Activated CD4-positive, alpha-beta T cell treated with anti-CD3 and anti-CD28 coated beads for 24 hours (primary cell): ENCODE data around the gene OTUD5.

Experiments used
- DNase-seq, 2 donors: peaks; one replicate each; pipeline ENCODE4 v3.0.0-alpha.2; 2020; ENCODE audit warnings: low read depth in 2 of 2

Gene OTUD5

DNA sequence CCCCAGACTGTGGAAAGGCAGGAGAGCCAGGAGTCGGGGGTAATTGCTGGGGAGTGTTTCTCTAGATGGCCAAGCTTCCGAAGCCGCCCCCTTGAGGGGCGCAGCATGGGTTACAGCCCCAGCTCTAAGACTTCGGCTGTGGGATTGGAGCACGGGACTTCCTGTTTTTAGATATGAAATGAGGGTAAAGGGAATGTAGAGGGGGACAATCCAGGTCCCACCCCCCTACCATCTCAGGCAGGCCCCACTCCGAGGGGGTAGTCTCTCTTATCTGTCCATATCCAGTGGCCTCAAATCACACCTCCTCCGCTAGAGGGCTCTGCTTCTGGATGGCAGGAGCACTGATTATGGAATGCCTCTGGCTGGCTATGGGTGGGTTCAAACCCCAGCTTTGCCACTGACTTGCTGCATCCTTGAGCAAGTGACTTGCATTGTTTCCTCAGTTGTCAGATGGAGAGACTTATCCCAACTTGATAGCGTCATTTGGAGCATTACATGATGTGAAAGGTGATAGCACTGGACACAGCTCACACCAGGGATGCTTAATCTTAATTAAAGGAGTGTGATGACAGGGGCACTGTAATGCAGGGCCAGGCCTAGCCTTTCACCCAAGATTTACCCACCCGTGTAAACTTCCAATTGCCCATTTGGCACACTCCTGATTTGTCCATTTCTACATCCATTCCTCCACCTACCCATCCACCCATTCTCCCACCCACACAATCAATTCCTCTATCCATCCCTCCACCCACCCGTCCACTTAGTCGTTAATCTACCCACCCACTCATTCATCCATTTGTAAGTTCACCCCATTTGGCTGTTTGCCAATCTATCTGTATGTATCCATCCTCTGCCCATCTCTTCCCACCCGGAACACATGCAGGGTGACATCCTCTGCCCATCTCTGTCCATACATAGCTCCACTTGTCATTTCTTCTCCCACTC, 15.1 kb upstream of the OTUD5 start:
- peak in 1 of 2 donors; percentile 15 for DNase-seq

GRCh38 chrX:48971249-48972219, 14.1 kb upstream of the OTUD5 start, which contains the start of gene KCND1:
TSS of gene KCND1 (minus strand) at chrX:48971844. CDS start at chrX:48970271, 1,573 bp downstream.
- DNase-seq, result peak in 1 of 2 donors; percentile 3

- no peak for DNase-seq
These were observed 12.1 kb upstream of the OTUD5 start for GRCh38 chrX:48969471-48969870.

- DNase-seq, result no peak
These were observed 11.0 kb upstream of the OTUD5 start for GRCh38 chrX:48968377-48968776.

DNA sequence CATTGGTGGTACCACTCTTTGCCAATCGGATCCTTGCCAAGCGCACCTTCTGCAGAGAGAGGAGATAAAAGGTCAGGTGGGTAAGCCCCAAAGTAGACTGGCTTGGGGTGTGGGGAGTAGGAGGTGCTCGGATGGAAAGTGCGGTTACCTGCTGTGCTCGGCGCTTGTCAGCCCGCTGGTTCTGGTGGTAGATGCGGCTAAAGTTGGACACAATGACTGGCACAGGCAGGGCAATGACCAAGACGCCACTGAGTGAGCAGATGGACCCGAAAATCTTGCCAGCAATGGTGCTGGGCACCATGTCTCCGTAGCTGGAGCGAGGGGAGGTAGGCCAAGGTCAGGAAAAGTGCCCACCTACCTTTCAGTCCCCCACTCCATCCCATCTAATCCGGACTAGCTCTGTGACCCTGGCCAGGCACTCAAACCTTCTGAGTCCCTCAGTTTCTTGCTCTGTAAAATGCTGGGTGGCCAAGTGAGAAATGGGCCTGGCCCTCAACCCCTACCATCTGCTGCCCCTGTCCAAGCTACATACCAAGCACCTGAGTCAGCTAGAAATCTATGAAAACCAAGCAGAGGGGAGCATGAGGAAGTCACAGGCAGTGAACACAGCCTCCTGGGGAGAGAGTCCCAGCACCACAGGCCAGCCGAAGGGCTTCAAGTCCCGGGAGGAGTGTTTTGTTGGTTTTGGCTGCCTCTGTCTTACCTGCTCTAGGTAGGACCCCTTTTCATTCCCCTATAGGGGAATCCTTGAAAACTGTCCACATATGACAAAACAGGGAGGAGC, 9.6 kb upstream of the OTUD5 start:
- no peak for DNase-seq

DNA sequence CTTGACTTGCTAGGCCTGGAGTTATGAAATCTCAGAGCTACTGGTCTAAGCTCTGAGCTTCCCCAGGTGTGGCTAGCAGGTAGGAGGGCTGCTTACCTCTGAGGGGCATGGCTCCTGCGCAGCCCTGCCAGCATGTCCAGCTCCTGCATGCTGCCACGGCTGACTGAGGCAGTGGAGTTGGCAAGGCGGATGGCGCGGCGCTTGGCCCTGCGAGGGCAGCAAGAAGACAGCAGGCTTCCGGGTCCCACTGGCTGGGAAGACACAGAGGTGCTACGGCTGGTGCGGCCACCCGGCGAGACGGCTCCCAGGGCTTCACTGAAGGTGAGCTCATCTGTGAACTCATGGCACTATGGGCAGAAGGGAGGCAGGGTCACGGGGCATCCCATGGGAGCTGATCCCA, 8.6 kb upstream of the OTUD5 start:
- no peak for DNase-seq

DNA sequence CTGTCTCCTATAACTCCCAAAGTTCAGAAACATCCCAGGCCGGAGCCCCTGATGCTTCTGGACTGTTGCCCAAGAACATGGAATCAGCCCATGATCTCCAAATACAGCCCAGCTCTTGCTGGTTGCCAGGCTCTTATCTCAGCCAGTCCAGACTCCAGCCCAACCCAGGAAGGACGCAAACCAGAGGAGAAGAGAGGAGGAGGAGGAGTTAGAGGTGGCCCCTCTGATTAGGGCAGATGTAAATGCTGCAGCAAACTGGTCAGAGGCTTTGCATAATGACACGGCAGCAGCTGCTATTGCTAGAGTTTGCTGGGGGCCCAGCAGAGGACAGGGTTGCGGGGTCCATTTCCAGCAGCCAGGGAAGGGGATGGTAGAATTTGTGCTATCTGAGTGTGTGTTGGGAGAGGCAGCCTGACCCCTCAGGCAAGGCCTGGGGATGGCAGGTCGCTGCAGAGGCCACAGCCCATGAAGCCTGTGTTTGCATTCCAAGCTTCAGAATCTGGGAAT, 4.2 kb upstream of the OTUD5 start:
- no peak for DNase-seq

GRCh38 chrX:48960291-48960690, 2.9 kb upstream of the OTUD5 start:
- DNase-seq, result no peak

GRCh38 chrX:48958635-48959094, 1.3 kb upstream of the OTUD5 start:
- no peak for DNase-seq

GRCh38 chrX:48957827-48958634, 624 bp upstream of the OTUD5 start:
- DNase-seq, result peak; percentile 80 to 81

DNA sequence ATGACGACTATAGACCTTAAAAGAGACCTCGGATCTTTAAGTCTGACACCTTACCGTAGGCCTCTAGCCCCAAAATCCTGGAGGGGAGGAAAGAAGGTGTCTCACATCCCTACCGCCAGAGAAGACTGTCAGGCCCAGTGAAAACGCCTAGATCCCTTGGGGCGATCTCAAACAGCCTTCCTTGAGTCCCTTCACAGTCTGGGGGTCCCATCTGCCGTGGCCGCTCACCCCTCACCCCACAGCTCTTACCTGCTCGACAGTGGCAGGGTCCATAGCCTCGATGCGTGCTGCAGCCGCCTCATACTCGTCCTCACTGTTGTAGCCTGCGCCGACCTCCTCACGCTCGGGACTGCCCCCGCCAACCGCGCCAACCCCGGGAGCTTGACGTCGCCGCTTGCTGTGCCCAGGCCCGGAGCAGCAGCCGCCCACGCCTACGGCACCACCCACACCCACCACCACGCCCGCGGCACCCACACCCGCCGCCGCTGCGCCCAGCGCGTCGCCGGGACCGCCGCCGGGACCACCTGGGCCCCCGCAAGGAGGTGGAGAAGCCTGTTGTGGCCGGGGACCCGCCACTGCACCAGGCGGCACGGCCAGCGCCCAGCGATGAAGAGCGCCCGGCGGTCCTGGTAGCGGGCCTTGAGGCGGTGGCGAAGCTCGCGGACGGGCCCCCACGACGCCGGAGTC, 536 bp downstream of the OTUD5 start:
- no peak for DNase-seq

GRCh38 chrX:48948589-48948988, 8.8 kb downstream of the OTUD5 start:
- DNase-seq, result no peak

- peak in 1 of 2 donors; percentile 37 for DNase-seq
These were observed 11.7 kb downstream of the OTUD5 start for GRCh38 chrX:48945517-48946348.

DNA sequence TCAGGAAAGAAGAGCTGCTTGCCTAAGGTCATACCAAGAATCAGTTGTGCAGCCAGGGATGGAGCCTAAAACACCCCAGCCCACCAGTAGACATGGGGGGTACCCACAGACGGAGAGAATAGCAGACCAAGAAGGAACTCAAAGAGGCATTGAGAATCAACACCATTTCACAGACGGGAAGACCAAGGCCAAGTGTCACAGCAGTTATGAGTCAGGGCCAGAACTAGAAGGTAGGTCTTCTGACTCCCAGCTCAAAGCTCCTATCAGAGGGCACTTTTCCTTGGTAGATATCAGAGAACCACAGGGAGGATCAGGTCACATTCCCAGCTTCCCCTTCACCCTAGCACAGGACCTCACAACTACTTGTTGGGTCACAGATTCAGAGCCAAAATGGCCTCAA, 14.5 kb downstream of the OTUD5 start:
- DNase-seq, result no peak

GRCh38 chrX:48940404-48940955, 16.9 kb downstream of the OTUD5 start:
- DNase-seq, result no peak

DNA sequence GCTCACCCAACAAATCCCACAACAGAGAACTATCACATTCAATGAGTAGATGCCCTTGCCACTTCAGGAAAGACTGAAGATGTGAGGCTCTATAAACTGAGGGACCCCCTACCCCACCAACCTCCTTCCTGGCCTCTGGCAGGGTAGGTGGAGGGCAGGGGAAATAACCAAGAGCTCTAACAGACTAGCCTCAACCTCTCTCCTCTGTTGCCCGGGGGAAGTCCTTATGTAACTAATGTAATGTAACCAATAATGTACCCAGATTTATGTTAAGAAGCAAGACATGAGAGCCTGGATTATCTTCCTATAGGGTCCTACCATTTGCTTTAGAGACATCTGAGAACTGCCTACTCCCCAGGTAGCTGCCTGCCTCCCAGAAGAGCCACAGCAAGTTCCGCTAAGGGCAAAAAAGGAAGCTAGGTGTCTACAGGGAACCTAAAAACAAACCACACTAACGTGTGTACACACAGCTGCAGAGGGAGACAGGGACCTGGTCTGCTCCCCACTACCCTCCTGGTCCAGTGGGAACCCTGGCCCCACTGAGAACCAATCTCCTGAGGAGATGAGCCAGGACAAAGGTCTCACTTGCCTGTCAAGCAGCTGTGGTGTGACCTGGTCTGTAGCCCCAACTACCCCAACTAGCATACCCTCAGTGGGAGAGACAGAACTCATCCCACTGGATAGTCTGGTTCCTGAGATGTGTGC, 17.7 kb downstream of the OTUD5 start:
- no peak for DNase-seq

GRCh38 chrX:48938721-48939425, 18.5 kb downstream of the OTUD5 start:
- DNase-seq, result peak; percentile 42 to 65
